ENCODE measurements around the gene KIF3C. TPM values are rescaled to one million over a fixed set of nuclear protein-coding genes. Genes with fewer than 3 reads are reported as not detected.

The KIF3C gene
- total and polyA plus RNA-seq, 2 donors (not counting 3 experiments of a cell fraction or from before 2014, with no cell fraction given), result 11.4 to 40.7 TPM

DNA sequence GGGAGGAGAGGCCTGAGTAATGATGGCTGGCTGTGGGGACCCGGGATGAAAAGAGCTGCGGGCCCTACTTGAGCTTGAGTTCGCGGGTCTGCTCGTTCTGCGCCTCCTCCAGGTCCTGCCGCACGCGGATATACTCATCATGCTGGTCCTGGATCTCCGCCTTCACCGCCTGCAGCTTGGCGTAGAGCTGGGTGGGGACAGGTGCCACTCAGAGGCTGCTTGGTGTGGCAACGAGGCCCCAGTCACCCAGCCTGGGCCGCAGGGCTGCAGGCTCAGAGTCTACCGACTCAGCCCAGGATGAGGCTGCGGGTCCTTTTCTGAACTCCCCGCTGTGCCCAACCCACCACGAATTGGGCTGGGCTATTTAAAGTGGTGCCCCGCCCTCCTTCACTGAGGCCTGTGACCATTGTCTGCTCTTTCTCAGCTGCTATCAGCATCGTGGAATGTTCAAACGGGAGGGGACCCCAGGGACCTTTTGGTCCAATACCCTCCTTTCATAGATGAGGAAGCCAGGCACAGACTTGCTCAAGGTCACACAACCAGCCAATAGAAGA is 28.0 kb downstream of the KIF3C start:
- no peak for TF ChIP-seq FOS (IDR thresholded peaks at IDR 0.05; ENCODE audit: borderline replicate concordance, insufficient read depth, low read length)
- TF ChIP-seq EZH2 (IDR thresholded peaks at IDR 0.05; ENCODE audit: borderline replicate concordance, low read depth, low read length, severe bottlenecking), result no peak
- no peak for TF ChIP-seq POLR2A (IDR thresholded peaks at IDR 0.05; ENCODE audit: low read depth, low read length)
- TF ChIP-seq, protein P1, sequence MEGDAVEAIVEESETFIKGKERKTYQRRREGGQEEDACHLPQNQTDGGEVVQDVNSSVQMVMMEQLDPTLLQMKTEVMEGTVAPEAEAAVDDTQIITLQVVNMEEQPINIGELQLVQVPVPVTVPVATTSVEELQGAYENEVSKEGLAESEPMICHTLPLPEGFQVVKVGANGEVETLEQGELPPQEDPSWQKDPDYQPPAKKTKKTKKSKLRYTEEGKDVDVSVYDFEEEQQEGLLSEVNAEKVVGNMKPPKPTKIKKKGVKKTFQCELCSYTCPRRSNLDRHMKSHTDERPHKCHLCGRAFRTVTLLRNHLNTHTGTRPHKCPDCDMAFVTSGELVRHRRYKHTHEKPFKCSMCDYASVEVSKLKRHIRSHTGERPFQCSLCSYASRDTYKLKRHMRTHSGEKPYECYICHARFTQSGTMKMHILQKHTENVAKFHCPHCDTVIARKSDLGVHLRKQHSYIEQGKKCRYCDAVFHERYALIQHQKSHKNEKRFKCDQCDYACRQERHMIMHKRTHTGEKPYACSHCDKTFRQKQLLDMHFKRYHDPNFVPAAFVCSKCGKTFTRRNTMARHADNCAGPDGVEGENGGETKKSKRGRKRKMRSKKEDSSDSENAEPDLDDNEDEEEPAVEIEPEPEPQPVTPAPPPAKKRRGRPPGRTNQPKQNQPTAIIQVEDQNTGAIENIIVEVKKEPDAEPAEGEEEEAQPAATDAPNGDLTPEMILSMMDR (IDR thresholded peaks at IDR 0.05; ENCODE audit: extremely low read depth in 1 of 2, insufficient read depth in 1 of 2, low read depth in 1 of 2, low read length in 2 of 2), result no peak
- TF ChIP-seq, protein P2, sequence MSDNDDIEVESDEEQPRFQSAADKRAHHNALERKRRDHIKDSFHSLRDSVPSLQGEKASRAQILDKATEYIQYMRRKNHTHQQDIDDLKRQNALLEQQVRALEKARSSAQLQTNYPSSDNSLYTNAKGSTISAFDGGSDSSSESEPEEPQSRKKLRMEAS (IDR thresholded peaks at IDR 0.05; ENCODE audit: insufficient read depth, insufficient read length), result no peak
- no peak for TF ChIP-seq JUN (IDR thresholded peaks at IDR 0.05; ENCODE audit: borderline replicate concordance, insufficient read depth, insufficient read length, low read depth)
- TF ChIP-seq MYC (IDR thresholded peaks at IDR 0.05; ENCODE audit: low read depth, low read length), result no peak
- no peak for TF ChIP-seq POLR2AphosphoS5 (IDR thresholded peaks at IDR 0.05; ENCODE audit: insufficient read depth, low read depth, low read length)
- no peak for TF ChIP-seq GATA2 (IDR thresholded peaks at IDR 0.05; ENCODE audit: insufficient read depth, insufficient read length, low read depth, low read length)
- ChIA-PET POLR2A (no interaction called here), CTCF (interaction anchor here (1.2 to 3.1 kb wide), 3 partner anchors 134 to 230 kb away, joined by 3 to 11 read pairs (median 7); no protein-coding TSS in a partner anchor)
- H3K4me1 ChIP-seq (ENCODE audit: control insufficient read depth, extremely low read depth, insufficient read depth, low read length), result no peaks in the 10 kb centered on the region
- no peaks in the 10 kb centered on the region for H3K27me3 ChIP-seq (ENCODE audit: control insufficient read depth in 2 of 2, insufficient read depth in 2 of 2, low read length in 2 of 2)
- H3K4me3 ChIP-seq (replicated peaks in 1 of 3; ENCODE audit: insufficient read depth in 1 of 3, low read depth in 1 of 3, low read length in 3 of 3), result no peak overlapping the region
- no peaks in the 10 kb centered on the region for H3K79me2 ChIP-seq (ENCODE audit: control insufficient read depth, insufficient read depth, low read length)
- H4K20me1 ChIP-seq (replicated peaks; ENCODE audit: control insufficient read depth, extremely low read depth, insufficient read depth, low read length), result no peaks in the 10 kb centered on the region
- no peak for FAIRE-seq
- H2AFZ ChIP-seq (ENCODE audit: low read depth, low read length), result no peak overlapping the region
- dilution Hi-C loops (cut with MboI; ENCODE audit: extremely low pct_ligation_motif_present, low sequenced_read_pairs), result no loop called here
- no peak overlapping the region for H3K4me2 ChIP-seq (ENCODE audit: insufficient read depth, low read length)
- no peak overlapping the region for H3K27ac ChIP-seq (ENCODE audit: insufficient read depth, low read depth, low read length)
- H3K36me3 ChIP-seq (ENCODE audit: control insufficient read depth in 2 of 2, extremely low read depth in 1 of 2, insufficient read depth in 2 of 2, low read length in 2 of 2), result peaks cover 0 to 9% of the 10 kb centered on the region in 2 experiments
- BruUV-seq (replicated peaks), result no TSS peak
- H3K9me1 ChIP-seq (replicated peaks; ENCODE audit: control insufficient read depth, extremely low read depth, insufficient read depth, low read length), result no peaks in the 10 kb centered on the region
- DNase-seq (ENCODE audit: low read depth, low spot score), result no peak
- intact Hi-C loops (cut with micrococcal nuclease), result loop anchor here (5.0 kb wide), 1 partner anchor 113 kb away; no protein-coding TSS in a partner anchor
- no peak overlapping the region for H3K9ac ChIP-seq (replicated peaks; ENCODE audit: extremely low read depth, insufficient read depth, low read length)
- H3K9me3 ChIP-seq (replicated peaks; ENCODE audit: control insufficient read depth, insufficient read depth, low read length), result no peaks in the 10 kb centered on the region

Data from endothelial cell of umbilical vein (primary cell).